HG02588 (cell line): ENCODE data around the gene CEMP1.

Source experiments
- ATAC-seq: cut with Tn5 transposase; IDR thresholded peaks from one replicate; pipeline ENCODE4 v1.9.1; 2021; ENCODE audit warnings: mild to moderate bottlenecking, moderate library complexity; ENCODE audit not compliant: unreplicated experiment

CEMP1 gene

DNA sequence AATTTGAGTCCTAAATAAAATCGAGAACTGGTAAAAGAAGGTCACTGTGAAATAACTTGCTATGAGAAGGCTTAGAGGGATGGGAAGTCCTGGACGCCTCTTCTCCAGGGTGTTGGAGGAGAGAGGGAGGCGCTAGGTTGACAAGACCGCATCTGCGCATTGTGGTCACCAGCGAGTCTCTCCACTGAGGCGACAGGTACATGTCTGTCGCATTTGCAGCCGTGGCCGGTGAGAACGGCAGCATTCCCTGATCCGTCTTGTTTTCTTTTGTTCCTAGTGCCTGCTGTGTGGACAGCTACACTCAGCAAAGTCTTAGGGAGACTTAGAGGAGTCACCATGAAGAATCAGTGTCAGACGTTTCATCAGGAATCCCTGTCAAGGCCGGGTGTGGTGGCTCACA, 25.5 kb downstream of the CEMP1 start:
- no peak for ATAC-seq

DNA sequence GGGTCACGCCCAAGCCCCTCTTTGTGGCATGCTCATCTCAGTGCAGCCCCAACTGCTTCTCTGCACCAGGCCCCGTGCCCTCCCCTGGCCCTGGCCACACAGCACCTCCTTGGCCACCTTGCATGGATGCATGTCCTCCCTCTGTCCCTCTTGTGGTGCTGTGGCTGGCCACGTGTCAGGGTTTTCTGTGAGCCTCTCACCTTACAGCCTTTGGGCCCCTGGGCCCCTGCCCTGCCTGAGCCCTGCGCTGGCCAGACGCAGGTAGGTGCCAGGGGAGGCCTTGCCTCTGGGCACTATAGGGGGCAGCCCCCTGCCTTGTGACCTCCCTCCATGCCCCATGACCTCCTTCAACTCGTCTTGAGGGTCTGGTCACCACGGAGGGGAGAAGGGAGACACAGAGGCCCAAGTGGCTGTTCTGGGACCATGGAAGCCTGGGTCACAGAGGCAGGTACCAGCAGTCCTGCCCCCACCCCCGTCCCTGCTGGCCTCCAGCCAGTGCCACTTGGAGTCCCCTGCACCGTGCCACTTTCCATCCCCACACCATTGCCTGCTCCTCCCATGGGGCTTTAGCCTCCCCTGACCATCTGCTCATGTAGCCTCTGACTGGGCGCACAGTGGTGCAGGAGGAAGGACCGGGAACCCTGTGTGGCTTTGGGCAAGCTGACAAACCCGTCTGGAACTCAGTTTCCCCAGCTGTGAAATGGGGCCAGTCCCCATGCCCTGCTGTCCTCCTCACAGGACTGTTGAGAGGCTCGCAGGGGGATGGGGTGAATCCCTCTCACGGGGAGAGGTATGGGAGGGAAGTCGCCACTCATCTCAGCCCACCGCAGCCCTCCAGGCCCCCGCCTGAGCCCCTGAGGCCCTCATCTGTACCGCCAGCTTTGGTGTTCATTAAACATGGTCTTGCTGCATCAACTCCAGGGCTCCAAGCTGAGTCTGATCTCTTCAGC, 29.0 kb downstream of the CEMP1 start:
- ATAC-seq: no peak

DNA sequence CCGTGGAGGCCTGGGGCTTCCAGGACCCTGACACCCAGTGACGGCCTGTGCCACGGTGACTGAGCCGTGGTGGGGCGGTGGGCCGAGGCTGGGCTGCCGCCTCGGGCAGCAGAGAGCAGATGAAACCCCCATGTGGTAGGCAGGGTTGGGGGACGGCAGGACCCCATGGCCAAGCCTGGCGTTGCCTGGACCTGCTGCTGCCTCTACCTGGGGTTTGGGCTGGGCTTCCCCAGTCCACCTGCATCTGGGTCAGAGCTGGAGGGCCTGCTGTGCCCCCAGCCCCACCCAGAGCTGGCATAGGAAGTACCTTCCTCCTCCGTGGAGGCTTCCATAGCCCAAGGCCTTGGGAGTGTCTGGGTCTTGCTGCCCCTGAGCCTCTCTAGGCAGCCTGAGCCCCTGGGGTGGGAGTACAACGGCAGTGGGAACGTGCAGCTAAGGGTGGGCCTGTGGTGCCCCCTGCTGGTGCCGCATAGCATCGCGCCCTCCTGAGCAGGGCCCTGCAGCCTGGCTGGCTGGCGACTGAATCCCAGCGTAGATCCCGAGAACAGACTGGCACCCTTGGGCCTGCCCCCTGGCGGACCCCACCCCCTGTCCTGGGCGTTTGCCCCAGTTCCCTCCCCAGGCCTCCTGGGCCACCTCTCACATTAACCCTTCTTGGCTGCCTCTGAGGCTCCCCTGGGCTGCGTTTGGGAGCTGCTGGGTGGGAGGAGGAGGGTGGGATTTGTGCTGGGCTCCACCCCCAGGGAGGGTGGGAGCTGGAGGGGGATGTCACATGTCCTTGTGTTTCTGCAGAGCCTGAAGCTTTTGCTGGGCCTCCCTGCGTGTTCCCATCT, 30.1 kb downstream of the CEMP1 start:
- no peak for ATAC-seq

DNA sequence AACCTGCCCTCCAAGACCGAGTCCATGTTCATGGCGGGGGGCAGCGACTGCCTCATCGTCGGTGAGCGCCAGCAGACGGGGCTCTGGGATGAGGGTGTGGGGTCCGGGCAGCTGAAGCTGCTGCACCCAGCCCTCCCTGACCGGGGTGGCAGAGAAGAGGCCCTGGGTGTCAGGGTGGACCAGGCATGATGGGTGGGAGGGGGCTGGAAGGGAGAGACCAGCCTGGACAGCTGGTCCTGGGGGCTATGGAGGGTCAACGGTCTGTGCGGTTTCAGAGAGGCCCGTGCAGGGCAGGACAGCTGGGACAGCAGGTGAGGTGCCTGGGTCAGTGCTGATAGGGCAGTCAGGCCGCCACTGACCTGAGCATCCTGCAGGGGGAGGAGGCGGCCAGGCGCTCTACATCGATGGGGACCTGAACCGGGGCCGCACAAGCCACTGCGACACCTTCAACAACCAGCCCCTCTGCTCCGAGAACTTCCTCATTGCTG, 30.7 kb downstream of the CEMP1 start:
- no peak for ATAC-seq

DNA sequence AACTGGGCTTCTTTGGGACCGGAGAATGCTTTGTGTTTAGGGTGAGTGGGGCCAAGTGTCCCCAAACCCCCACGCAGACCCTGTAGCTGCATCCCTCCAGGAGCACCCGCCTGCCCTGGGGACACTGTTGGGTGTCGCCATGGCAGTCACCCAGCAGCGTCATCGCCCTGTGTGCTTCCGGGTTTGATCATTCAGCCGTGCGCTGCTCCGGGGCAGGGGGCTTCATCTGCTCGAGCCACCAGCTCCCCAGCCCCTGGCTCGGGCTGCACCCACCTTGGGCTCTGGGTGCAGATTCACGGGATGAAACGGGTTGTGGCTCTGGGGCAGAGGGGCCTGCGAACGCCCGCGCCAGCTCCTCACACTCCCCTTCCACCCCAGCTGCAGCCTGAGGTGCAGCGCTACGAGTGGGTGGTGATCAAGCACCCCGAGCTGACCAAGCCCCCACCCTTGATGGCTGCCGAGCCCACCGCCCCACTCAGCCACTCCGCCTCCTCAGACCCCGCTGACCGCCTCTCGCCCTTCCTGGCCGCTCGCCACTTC, 31.2 kb downstream of the CEMP1 start:
- ATAC-seq: no peak

DNA sequence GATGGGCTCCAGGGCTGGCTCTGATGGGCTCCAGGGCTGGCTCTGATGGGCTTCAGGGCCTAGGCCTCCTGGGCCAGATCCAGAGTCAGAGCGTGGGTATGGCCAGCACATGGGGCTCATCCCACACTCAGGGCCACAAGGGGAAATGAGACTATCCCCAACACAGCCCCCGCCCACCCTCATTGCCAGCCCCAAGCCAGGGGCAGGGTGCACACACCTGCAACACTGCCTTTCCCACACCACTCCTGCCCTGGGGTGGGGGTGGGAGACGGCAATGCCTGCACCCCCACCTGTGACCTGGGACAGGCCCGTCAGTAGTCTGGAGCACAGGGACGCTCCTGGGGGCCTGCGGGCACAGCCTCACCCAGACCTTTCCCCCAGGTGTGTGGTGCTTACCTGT, 31.8 kb downstream of the CEMP1 start:
- no peak for ATAC-seq

DNA sequence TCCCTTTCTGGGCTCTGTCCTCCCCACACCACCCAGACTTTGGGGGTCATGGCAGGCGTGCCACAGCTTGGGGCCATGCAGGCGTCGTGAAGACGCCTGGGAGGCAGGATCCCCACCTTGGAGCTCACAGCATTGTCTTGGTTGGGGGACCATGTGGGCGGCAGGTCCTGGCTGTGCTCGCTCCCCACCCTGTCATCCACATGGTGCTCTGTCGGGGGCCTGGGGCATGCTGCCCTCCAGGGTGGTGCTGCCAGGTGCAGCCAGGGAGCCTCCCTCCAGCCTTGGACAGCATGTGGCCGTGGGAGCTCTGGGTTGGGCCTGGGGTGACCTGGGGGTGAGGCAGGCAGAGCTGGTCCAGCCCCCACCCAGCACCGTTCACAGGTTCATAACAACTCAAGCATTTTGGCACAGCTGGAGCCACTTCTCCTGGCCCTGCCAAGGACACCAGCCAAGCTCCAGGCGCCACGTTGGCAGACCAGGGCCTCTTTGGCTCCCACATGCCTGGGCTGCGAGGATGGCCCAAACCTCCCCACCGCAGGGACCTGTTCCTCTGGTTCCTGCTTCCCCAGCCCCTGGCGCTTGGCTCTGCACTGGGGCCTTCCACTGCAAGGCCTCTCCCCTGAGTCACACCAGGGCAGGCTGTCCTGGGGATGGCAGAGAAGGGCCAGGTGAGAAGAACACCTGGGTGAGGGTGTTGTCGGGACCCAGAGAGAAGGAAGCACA, 32.5 kb downstream of the CEMP1 start:
- no peak for ATAC-seq

DNA sequence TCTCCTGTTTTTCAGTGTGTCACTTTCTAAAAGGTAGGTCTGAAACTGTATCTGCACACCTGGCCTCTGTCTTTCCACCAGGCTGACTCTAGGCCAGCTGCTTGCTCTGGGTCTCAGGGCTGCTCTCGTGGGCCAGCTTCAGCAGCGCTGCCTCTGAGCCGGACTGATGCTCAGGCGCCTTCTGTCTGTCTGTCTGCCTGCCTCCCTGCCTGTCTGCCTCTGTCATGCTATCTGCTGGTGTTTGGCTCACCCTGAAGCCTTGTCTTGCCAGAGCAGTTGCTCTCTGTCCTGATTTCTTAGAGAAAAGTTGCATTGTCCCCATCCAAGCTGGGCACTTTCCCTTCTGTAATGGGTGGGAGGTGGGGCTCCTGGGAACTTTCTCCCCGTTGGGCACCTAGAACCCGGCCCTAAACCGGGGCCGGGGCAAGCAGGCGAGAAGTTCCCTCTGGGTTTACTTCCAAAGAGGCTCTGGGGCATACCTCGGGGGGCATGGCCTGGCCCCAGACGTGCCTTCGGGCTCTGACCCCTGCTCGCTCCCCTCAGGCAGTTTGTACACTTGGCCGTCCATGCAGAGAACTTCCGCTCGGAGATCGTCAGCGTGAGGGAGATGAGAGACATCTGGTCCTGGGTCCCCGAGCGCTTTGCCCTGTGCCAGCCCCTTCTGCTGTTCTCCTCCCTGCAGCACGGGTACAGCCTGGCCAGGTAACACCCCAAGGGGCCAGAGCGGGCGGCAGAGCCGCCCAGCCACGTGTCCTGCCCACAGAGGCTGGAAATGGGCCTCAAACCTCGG, 33.3 kb downstream of the CEMP1 start:
- no peak for ATAC-seq

DNA sequence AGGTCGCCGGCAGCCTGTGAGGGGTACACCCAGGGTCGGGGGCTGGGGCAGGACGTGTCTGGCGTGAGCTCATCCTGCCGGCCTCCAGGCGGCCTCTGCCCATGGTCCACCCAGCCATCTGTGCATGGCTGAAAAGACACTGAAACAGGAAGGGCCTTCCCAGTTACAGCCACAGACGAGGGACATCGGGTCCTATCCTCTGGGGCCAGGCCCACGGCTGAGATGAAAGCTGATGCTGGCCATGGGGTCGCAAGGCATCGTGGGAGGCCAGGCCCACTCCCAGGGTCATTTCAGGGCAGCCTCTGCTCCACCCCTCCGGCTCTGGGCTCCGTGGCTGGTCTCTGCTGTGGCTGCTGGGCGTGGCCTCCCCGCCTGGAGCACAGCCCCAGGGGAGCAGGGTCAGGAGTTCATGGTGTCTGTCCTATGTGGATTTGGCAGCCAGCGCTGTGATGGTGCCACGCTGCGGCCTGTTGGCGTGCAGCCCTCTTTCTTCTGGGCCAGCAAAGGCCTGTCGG, 34.0 kb downstream of the CEMP1 start:
- ATAC-seq: no peak

DNA sequence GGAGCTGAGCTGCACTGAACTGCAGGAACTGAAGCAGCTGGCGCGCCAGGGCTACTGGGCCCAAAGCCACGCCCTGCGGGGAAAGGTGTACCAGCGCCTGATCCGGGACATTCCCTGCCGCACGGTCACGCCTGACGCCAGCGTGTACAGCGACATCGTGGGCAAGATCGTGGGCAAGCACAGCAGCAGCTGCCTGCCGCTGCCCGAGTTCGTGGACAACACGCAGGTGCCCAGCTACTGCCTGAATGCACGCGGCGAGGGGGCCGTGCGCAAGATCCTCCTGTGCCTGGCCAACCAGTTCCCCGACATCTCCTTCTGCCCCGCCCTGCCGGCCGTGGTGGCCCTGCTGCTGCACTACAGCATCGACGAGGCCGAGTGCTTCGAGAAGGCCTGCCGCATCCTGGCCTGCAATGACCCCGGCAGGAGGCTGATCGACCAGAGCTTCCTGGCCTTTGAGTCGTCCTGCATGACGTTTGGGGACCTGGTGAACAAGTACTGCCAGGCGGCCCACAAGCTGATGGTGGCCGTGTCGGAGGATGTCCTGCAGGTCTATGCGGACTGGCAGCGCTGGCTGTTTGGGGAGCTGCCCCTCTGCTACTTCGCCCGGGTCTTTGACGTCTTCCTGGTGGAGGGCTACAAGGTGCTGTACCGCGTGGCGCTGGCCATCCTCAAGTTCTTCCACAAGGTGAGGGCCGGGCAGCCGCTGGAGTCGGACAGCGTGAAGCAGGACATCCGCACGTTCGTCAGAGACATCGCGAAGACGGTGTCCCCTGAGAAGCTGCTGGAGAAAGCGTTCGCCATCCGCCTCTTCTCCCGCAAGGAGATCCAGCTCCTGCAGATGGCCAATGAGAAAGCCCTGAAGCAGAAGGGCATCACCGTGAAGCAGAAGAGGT, 34.7 kb downstream of the CEMP1 start:
- ATAC-seq: no peak

DNA sequence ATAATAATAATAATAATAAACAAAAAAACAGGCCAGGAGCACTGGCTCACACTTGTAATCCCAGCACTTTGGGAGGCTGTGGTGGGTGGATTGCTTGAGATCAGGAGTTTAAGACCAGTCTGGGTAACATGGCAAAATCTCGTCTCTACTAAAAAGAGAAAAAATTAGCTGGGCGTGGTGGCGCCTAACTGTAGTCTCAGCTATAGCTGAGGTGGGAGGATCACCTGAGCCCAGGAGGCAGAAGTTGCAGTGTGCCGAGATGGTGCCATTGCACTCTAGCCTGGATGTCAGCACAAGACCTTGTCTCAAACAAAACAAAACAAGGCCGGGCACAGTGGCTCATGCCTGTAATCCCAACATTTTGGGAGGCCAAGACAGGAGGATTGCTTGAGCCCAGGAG, 36.2 kb downstream of the CEMP1 start:
- no peak for ATAC-seq

DNA sequence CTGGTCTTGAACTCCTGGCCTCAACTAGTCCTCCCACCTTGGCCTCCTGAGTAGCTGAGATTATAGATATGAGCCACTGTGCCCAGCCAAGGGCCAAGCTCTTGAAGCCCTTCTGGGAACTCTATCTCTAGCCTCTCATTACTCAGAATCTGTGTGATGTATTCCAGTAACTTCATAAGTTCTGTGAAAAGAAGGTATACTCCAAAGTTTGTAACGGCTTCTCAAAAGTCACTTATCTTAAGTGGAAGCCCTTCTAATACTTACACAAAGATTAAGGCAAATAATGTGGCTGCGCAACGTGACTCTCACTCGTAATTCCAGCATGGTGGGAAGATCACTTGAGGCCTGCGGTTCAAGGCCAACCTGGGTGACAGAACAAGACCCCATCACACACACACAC, 36.6 kb downstream of the CEMP1 start:
- ATAC-seq: no peak

DNA sequence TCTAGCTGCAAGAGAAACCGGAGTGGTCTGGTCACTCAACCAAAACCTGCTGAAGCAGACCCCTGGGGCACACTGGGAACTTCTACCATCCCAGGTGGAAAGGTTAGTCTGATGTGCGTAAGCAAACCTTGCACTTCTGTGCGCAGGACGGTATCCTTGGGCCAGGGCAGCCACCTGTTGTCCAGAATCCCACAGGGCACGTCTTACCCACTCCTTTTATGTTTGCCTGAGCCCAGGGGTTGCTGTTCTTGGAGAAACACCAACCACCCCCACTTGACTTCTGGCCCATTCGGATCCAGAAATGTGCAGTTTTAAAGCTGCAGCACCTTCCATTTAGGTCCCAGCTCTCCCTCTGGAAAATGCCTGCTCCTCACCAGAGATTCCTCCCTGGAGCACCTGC, 37.6 kb downstream of the CEMP1 start:
- no peak for ATAC-seq

DNA sequence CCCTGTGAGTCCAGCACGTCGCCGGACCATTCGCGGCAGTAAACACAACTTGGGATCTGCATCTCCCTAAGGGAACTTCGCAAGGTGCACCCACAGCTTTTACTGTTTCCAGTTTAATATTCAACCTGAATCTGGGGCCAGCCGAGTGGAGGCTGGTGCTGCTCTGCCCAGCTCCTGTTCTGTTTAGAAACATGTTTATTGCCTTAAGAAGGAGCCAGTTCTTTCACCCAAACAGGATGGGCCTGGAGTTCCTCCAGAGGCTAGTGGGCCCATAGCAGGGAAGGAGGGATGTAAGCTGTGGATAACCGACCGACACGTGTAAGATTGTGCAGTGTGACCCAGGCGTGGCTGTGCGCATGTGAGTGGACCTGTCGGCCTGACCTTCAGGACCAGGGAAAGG, 38.9 kb downstream of the CEMP1 start:
- ATAC-seq: no peak

DNA sequence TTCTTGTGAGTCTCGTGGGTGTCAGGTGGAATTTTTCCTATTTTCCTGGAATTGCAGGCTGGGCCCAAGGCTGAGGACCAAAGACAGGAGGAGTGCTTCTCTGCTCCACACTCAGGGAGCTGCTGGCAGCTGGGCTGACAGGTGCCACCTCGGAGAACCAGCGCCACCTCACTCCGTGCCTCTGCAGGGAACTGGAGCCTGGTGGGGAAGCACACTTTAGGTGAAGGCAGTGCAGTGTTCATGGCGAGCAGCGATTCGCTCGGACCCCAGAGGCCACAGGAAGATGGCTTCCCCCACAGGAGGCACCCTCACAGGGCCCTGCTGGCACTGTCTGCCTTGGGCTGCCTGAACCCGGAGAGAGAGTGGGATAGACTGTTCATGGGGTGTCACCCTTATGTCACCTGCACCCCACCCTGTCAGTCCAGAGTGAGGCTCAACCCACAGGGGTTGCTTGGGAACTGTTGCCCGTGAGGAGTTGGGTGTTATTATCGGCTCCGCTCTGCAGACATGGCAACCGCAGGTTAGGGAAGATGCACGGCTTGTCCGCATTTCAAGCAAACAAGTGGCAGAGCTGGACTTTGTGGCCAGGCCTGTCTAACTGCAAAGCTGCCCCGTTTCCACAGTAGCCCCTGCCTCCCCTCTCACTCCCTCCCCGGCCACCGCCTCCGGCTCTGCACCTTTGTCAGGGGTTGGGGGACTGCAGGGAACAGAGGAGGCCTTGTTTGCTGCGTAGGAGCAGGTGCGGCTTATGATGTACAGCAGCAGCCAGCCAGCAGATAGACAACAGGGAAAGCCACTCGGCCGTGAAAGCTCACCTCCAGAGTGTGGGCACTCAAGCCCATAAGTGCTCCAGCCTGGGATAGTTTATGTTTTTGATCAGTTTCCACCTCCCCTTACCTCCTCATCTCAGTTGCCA, 40.8 kb downstream of the CEMP1 start:
- no peak for ATAC-seq

DNA sequence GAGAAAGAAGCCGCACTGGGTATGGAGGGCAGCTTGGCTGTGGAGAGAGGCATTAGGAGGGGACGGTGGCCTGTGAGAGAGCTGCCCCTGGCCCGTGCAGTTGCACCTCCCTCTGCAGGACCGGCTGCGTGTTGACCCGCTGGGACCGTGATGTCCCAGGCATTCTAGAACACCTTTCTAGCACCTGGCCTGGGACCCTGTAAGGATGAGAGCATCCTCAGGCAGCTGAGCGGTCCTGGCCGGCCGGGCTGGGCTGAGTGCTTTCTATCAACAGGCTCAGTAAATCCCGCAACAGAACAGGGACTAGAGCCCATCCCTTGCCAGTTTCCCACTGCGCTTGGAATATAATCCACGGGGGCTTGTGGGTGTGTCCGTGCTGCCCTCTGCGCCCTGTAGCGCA, 41.6 kb downstream of the CEMP1 start:
- no peak for ATAC-seq

DNA sequence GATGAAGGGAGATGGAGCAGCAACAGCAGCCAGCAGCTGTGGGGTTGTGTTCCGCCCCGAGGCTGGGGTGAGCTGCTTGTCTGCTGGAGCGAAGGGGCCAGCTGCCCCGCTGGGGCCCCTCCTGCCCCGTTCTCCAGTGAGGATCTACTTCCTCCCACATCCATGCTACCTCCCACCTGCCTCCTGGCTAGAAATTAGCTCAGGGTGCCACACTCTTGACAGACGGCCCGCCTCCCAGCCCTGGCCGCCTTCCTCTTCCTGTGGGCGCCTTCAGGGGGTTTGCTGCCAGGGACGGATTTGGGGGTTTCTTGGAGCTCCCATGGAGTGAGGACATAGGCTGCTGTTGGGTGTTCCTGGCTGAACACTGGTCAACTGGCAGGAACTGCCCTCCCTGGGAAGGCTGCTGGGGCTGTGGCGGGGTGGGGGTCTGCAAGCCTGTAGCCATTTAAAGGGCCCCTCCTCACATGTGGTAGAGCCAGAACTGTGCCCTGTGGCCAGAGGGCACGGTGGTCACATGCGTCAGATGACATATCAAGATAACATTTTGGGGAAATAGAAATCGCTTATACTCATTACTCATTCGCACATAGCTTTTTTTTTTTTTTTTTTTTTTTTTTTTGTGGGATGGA, 43.2 kb downstream of the CEMP1 start:
- ATAC-seq: no peak

DNA sequence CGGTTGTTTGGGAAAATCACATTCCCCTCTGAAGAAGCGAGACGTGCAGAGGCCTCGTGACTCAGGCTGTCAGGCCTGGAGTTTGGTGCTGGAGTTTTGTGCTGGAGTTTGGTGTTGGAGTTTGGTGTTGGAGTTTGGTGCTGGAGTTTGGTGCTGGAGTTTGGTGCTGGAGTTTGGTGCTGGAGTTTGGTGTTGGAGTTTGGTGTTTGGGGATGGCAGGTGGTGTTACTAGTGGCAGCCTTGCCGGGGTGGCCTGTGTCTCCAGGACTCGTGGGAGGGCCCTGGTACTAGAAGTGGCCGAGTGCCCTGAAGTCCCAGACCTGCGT, 43.7 kb downstream of the CEMP1 start:
- no peak for ATAC-seq
